ENCODE results near the gene CNKSR3.

The CNKSR3 gene

DNA sequence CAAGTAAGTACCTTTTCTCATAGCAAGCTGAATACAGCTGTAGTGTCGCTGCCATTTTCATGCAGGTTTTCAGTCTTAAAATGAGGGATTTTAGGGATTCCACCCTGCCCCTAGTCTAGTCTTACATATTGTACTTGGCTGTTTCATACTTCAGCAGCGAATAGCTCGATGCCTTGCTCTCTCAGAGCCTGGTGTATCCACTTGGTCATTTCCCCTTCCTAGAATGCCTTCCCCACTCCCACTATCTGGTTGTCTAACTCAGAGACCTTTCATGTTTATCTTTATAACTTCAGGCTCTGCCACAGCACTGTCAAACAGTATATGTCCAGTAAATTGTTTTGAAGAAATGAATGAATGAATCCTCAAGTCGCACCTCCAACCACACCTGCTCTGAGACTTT, 132.8 kb downstream of the CNKSR3 start:
- peak in 1 of 4 experiments; percentile 33 for DNase-seq

DNA sequence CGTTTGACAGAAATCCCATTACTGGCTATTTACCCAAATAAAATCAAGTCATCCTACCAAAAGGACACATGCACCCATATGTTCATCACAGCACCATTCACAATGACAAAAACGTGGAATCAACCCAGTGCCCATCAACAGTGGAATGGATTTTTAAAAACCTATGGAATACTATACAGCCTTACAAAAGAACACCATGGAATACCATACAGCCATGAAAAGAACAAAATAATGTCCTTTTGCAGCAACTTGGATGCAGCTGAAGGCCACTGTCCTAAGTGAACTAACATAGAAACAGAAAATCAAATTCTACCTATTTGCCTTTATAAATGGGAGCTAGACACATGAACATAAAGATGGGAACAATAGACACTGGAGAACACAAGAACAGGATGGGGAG, 136.5 kb downstream of the CNKSR3 start:
- no peak for DNase-seq

DNA sequence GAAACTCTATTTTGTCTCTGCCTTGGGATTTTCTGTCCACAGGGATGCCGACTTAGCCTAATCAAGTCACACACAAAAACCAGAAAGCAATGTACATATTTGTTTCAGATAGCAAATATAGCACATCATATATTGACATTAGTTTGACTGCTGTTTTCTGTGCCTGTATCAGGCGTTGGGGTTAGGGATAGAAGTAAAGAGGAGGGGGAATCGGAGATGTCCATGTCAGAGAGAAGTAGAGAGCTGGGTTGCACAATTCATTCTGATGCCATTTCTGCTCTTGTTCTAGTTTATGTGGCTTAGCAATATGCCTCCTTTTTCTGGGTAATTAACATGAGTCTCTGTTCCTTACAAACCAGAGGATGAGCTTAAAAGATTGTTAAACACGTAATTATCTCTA, 139.2 kb downstream of the CNKSR3 start:
- peak in 3 of 4 experiments; percentile 20 to 57 (median 50) for DNase-seq

DNA sequence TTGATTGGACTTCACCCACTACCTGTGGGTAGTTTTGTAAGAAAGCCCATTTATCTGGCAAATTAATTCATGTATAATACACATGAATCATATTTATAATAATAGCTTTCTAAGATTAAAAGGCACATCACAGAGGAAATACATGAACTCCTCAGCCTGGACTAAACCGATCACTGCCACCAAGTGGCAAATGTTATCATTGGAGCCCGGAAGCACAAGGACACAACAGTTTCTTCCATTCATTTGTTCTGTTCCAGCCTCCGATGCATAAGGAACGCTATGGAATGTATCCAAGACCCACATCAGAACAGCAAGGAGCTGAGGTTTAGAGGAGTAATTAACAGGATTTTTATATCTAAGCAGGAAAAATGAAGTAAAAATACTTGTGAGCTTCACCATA, 139.9 kb downstream of the CNKSR3 start:
- DNase-seq, result peak; percentile 43 to 66 (median 60)

GRCh38 chr6:154367839-154368695, 142.4 kb downstream of the CNKSR3 start:
- peak; percentile 14 to 65 (median 59) for DNase-seq

DNA sequence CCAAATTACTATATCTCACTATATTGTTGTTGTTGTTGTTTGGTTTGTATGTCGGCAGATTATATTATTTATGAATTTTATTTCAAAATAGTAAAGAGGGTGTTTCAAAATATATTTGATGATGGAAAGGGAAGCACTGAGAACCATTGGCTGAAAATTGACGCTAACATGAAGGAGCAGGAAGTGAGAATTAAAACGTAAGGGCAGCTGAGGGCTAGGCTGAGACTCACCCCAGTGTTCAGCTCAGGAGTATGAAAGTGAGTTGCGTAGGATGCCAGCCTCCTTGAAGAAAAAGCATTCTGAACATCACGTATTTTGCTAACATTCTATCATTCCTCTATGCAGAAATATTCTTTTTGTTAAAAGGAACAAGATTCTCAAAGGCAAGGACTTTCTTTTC, 143.1 kb downstream of the CNKSR3 start:
- DNase-seq, result peak; percentile 12 to 53 (median 46)

DNA sequence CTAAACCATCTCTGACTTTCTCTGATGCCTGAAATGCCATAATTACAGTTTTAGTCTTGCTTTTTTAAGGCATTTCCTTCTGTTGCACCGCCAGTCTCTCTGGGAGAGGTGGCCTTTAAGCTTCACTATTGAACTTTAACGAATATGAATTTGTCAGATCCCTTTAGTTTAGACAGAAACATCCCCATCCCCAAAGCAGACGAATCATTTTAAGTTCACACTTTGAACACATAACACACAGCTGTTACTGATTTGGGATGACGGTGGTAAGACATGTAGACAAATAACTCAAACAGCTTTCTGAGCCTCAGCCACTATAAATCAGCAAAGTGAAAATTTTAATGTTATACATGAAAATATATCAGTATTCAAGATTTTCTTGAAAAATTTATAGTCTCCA, 146.7 kb downstream of the CNKSR3 start:
- no peak for DNase-seq

DNA sequence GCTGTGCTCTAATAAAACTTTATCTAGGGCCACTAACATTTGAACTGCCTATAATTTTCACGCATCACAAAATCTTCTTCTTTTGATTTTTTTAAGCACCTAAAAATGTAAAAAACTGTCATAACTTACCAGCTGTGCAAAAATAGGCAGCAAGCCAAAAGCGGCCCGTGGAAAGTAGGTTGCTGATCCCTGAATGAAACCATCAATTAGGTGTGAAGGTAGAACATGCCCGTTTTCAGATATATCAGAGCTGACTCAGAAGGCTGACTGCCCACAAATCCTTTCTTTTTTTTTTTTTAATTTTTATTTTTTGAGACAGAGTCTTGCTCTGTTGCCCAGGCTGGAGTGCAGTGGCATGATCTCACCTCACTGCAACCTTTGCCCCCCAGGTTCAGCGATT, 149.0 kb downstream of the CNKSR3 start:
- no peak for DNase-seq

GRCh38 chr6:154360476-154360875, 150.0 kb downstream of the CNKSR3 start:
- DNase-seq, result no peak

DNA sequence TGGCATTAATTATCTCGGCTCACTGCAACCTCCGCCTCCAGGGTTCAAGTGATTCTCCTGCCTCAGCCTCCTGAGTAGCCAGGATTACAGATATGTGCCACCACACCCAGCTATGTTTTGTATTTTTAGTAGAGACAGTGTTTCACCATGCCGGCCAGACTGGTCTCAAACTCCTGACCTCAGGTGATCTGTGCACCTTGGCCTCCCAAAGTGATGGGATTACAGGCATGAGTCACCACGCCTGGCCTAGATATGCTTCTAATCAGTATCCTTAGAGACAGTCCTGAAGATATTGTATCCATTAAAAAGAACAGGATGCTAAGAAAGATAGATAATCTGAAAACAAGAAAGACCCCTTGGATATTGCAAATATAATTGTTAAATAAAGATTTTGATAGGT, 150.8 kb downstream of the CNKSR3 start:
- DNase-seq, result no peak

GRCh38 chr6:154359161-154359574, 151.3 kb downstream of the CNKSR3 start:
- peak in 3 of 4 experiments; percentile 48 to 60 (median 59) for DNase-seq

DNA sequence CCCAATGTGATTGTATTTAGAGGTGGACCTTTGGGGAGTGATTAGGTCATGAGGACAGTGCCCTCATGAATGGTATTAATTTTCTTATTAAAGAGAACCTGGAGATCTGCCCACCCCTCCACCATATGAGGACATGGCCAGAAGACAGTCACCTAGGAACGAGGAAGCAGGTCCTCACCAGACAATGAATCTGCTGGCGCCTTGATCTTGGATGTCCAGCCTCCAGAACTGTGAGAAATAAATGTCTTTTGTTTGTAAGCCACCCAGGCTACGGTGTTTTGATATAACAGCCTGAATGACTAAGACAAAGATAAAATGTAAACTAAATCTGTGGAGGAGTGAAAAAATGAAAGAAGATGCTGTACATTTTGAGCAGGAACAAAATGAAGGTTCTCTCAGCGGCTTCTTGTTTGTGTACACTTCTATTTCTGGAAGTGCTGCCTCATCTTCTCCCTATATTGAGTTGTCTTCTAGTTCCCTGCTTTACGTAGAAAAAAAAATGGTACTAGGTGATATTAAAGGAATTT, 152.4 kb downstream of the CNKSR3 start:
- DNase-seq, result peak in 1 of 4 experiments; percentile 27

DNA sequence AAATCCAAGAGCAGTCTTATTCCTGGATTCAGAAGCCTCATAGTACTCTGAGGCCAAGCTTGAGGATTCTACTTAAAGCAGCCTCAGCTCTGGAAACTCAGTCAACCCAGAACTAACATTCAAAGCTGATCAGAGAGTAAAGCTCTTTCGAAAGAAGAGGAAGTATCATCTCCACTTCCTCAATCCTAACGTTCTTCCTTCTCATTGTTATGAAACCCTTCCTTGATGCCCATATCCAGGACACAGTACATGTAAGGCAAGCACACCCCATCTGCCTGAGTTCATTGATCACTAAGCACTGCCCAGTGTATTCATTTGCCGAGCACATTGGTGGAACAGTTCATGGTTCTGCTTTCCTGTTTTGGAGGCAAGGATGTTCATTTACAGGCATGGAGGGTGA, 153.8 kb downstream of the CNKSR3 start, which contains the start of gene IPCEF1:
Gene IPCEF1 (minus strand): TSS at position 114 of the 400 bp plus-strand sequence. CDS start 90,856 bp downstream, outside the sequence.
- peak; percentile 67 to 94 (median 80) for DNase-seq

DNA sequence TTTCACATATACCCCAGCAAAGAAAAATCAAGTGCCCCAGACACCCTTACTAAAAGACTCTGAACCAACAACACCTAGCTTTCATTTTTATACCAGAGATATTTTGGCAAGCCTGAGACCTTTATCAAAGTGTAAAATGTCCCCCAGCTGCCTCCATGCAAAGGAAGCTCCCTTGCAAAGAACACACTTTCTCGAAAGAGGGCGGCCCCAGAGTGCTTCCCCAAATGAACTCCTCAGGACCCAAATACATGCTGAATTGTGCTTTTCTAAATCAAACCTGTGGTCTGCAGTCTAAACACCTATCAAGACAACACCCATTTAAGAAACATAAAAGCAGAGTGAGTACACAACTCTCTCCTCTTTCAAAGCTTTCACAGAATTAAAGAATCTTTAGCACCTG, 154.4 kb downstream of the CNKSR3 start:
- peak; percentile 39 to 66 (median 58) for DNase-seq

GRCh38 chr6:154354265-154354777, 156.2 kb downstream of the CNKSR3 start:
- DNase-seq, result no peak

DNA sequence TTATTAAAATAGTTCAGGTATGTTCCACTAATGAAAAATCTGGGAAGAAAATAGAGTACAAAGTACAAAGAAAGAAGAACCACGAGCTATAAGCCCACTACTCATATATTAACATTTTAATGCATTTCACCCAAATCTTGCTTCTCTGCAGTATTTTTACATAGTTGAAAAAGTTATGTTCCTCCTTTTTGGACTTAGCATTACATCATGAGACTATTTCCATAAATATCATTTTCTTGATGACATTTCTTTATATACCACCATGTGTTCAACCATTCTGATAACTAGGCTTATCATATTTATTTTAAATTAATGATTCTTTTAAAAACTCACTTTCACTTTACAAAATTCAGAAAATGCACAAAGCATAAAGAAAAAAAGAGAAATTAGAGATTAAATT, 156.9 kb downstream of the CNKSR3 start:
- DNase-seq, result peak in 2 of 4 experiments; percentile 53 to 63

- peak; percentile 57 to 76 (median 70) for DNase-seq
Measured at GRCh38 chr6:154352898-154353585, 157.4 kb downstream of the CNKSR3 start.

DNA sequence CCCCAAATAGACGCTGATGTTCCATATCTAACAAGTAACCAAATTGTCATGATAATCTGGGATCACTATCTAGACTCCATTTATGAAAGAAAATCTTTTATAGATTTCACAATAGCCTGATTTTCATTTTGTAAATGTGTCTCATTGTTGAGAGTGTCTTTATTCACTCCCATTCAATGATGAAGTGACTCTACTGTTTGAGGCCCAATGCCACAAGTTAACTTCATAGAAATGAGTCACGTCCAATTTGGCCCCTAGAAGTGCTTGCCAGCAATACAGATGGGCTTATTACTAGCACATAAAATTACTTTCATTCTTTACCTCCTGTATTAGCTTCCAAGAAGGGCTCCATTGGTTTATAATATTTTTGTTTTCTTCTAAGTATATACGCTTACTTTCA, 160.2 kb downstream of the CNKSR3 start:
- no peak for DNase-seq

GRCh38 chr6:154347981-154348380, 162.5 kb downstream of the CNKSR3 start:
- no peak for DNase-seq

- DNase-seq, result no peak
Measured at GRCh38 chr6:154345811-154346210, 164.7 kb downstream of the CNKSR3 start.

GRCh38 chr6:154343473-154344308, 166.8 kb downstream of the CNKSR3 start:
- DNase-seq, result peak in 1 of 4 experiments; percentile 34

GRCh38 chr6:154341871-154342270, 168.6 kb downstream of the CNKSR3 start:
- no peak for DNase-seq
